Muscle layer of colon (tissue), 2 donors: ENCODE data around the gene PLEKHA6.
A peak's percentile ranks its signal among the peaks of the same experiment; 100 is the strongest.

Experiments used
- H3K27ac ChIP-seq: one replicate; pipeline ENCODE4 v1.7.0; 2013; ENCODE audit warnings: low read depth, mild to moderate bottlenecking, low read length, moderate library complexity
- H3K27me3 ChIP-seq, 2 donors: one replicate each; pipeline ENCODE4 v1.7.0; 2013; ENCODE audit warnings: low read length in 2 of 2, mild to moderate bottlenecking in 2 of 2; ENCODE audit not compliant: insufficient read depth in 2 of 2, control insufficient read depth in 1 of 2
- H3K36me3 ChIP-seq: one replicate; pipeline ENCODE4 v1.7.0; 2013; ENCODE audit warnings: mild to moderate bottlenecking, low read length; ENCODE audit not compliant: insufficient read depth
- H3K4me1 ChIP-seq: one replicate; pipeline ENCODE4 v1.7.0; 2013; ENCODE audit warnings: mild to moderate bottlenecking, low read length; ENCODE audit not compliant: insufficient read depth
- H3K4me3 ChIP-seq, 2 donors: one replicate each; pipeline ENCODE4 v1.7.0; 2013; ENCODE audit warnings: low read length in 2 of 2, low read depth in 1 of 2, mild to moderate bottlenecking in 1 of 2, moderate library complexity in 1 of 2
- H3K9ac ChIP-seq: one replicate; pipeline ENCODE4 v1.7.0; 2013; ENCODE audit warnings: low read length
- H3K9me3 ChIP-seq: one replicate; pipeline ENCODE4 v1.7.0; 2013; ENCODE audit warnings: mild to moderate bottlenecking, low read length
- donor health status: abdominal sarcoma.
- donor health status: Adenocarcinoma of cecum.

Gene PLEKHA6

GRCh38 chr1:204349602-204350001, 10.1 kb downstream of the PLEKHA6 start:
- Histone ChIP-seq H3K4me1 (no peaks in the 10 kb centered on the region), H3K27me3 (no peaks in the 10 kb centered on the region), H3K9me3 (no peaks in the 10 kb centered on the region), H3K9ac (no peak overlapping the region), H3K4me3 (no peak overlapping the region), H3K27ac (no peak overlapping the region), H3K36me3 (no peaks in the 10 kb centered on the region)

- H3K36me3 ChIP-seq: no peaks in the 10 kb centered on the region
- H3K27me3 ChIP-seq: no peaks in the 10 kb centered on the region
- no peak overlapping the region for H3K4me3 ChIP-seq
- no peak overlapping the region for H3K27ac ChIP-seq
- no peaks in the 10 kb centered on the region for H3K9me3 ChIP-seq
- no peak overlapping the region for H3K9ac ChIP-seq
- no peaks in the 10 kb centered on the region for H3K4me1 ChIP-seq
These were observed 11.0 kb downstream of the PLEKHA6 start for GRCh38 chr1:204348722-204349121.

GRCh38 chr1:204348242-204348641, 11.5 kb downstream of the PLEKHA6 start:
- H3K27ac ChIP-seq: no peak overlapping the region
- no peaks in the 10 kb centered on the region for H3K36me3 ChIP-seq
- no peaks in the 10 kb centered on the region for H3K9me3 ChIP-seq
- H3K9ac ChIP-seq: no peak overlapping the region
- no peaks in the 10 kb centered on the region for H3K4me1 ChIP-seq
- H3K4me3 ChIP-seq: no peak overlapping the region
- no peaks in the 10 kb centered on the region for H3K27me3 ChIP-seq

GRCh38 chr1:204345941-204346645, 13.6 kb downstream of the PLEKHA6 start:
- H3K4me3 ChIP-seq: no peak overlapping the region
- H3K9me3 ChIP-seq: no peaks in the 10 kb centered on the region
- H3K4me1 ChIP-seq: peaks cover 3% of the 10 kb centered on the region
- H3K9ac ChIP-seq: no peak overlapping the region
- no peaks in the 10 kb centered on the region for H3K36me3 ChIP-seq
- H3K27ac ChIP-seq: no peak overlapping the region
- no peaks in the 10 kb centered on the region for H3K27me3 ChIP-seq

- H3K27me3 ChIP-seq: no peaks in the 10 kb centered on the region
- H3K27ac ChIP-seq: no peak overlapping the region
- H3K9ac ChIP-seq: no peak overlapping the region
These were observed 14.3 kb downstream of the PLEKHA6 start for GRCh38 chr1:204345438-204345841.

GRCh38 chr1:204344665-204345355, 14.9 kb downstream of the PLEKHA6 start:
- H3K27ac ChIP-seq: no peak overlapping the region
- peaks cover 10% of the 10 kb centered on the region for H3K4me1 ChIP-seq
- H3K4me3 ChIP-seq: no peak overlapping the region
- H3K27me3 ChIP-seq: no peaks in the 10 kb centered on the region
- H3K9me3 ChIP-seq: no peaks in the 10 kb centered on the region
- H3K9ac ChIP-seq: no peak overlapping the region
- H3K36me3 ChIP-seq: no peaks in the 10 kb centered on the region

More at GRCh38 chr1:204345438-204345841, 14.3 kb downstream of the PLEKHA6 start:
- no peak overlapping the region for H3K4me3 ChIP-seq
- H3K36me3 ChIP-seq: no peaks in the 10 kb centered on the region
- peaks cover 10% of the 10 kb centered on the region for H3K4me1 ChIP-seq
- H3K9me3 ChIP-seq: no peaks in the 10 kb centered on the region

GRCh38 chr1:204343802-204344201, 15.9 kb downstream of the PLEKHA6 start:
- H3K9me3 ChIP-seq: no peaks in the 10 kb centered on the region
- H3K4me3 ChIP-seq: no peak overlapping the region
- peaks cover 19% of the 10 kb centered on the region for H3K4me1 ChIP-seq
- H3K36me3 ChIP-seq: no peaks in the 10 kb centered on the region
- no peak overlapping the region for H3K27ac ChIP-seq
- no peak overlapping the region for H3K9ac ChIP-seq
- no peaks in the 10 kb centered on the region for H3K27me3 ChIP-seq

GRCh38 chr1:204343247-204343646, 16.5 kb downstream of the PLEKHA6 start:
- no peak overlapping the region for H3K4me3 ChIP-seq
- H3K27me3 ChIP-seq: no peaks in the 10 kb centered on the region
- H3K36me3 ChIP-seq: no peaks in the 10 kb centered on the region
- H3K27ac ChIP-seq: no peak overlapping the region
- H3K4me1 ChIP-seq: peaks cover 25% of the 10 kb centered on the region
- H3K9me3 ChIP-seq: no peaks in the 10 kb centered on the region
- no peak overlapping the region for H3K9ac ChIP-seq

- Histone ChIP-seq H3K27ac (no peak overlapping the region), H3K9me3 (no peaks in the 10 kb centered on the region), H3K9ac (no peak overlapping the region), H3K4me3 (no peak overlapping the region), H3K27me3 (no peaks in the 10 kb centered on the region), H3K36me3 (no peaks in the 10 kb centered on the region), H3K4me1 (peaks cover 32% of the 10 kb centered on the region)
These were observed 17.4 kb downstream of the PLEKHA6 start for GRCh38 chr1:204342310-204342709.

- H3K4me1 ChIP-seq: peaks cover 32% of the 10 kb centered on the region
These were observed 18.3 kb downstream of the PLEKHA6 start for GRCh38 chr1:204341380-204341779.

GRCh38 chr1:204340081-204340889, 19.4 kb downstream of the PLEKHA6 start:
- Histone ChIP-seq H3K9ac (no peak overlapping the region), H3K4me3 (no peak overlapping the region), H3K27ac (peak overlapping the region; percentile 12)

More at GRCh38 chr1:204341380-204341779, 18.3 kb downstream of the PLEKHA6 start:
- Histone ChIP-seq H3K9ac (no peak overlapping the region), H3K4me3 (no peak overlapping the region), H3K36me3 (no peaks in the 10 kb centered on the region), H3K27me3 (no peaks in the 10 kb centered on the region), H3K27ac (no peak overlapping the region), H3K9me3 (no peaks in the 10 kb centered on the region)

More at GRCh38 chr1:204340081-204340889, 19.4 kb downstream of the PLEKHA6 start:
- no peaks in the 10 kb centered on the region for H3K36me3 ChIP-seq
- peaks cover 32% of the 10 kb centered on the region for H3K4me1 ChIP-seq
- no peaks in the 10 kb centered on the region for H3K27me3 ChIP-seq
- H3K9me3 ChIP-seq: no peaks in the 10 kb centered on the region
